IMR-90 (cell line): Measurements from ENCODE around the gene STARD7.

ENCODE experiments used
- CEBPB ChIP-seq: IDR thresholded peaks from 2 replicates; pipeline ENCODE4 v1.6.1; 2012; ENCODE audit warnings: low read depth, low read length, improper control_type of control experiment
- POLR2A ChIP-seq: IDR thresholded peaks from 2 replicates; pipeline ENCODE4 v1.6.1; 2012; ENCODE audit warnings: mild to moderate bottlenecking, low read depth, low read length
- RAD21 ChIP-seq: IDR thresholded peaks from 2 replicates; pipeline ENCODE4 v1.6.1; 2012; ENCODE audit warnings: low read length, improper control_type of control experiment
- TF ChIP-seq, protein P1 (sequence below): conservative IDR thresholded peaks from 2 replicates; pipeline ENCODE4 v1.5.1; 2012; ENCODE audit warnings: mild to moderate bottlenecking, low read depth, low read length, improper control_type of control experiment
- TF ChIP-seq, protein P2 (sequence below): fragments of 150-350 bp; IDR thresholded peaks from 2 replicates; pipeline ENCODE4 v1.6.1; 2016; ENCODE audit warnings: low read depth, mild to moderate bottlenecking, low read length, moderate library complexity, borderline replicate concordance

DNA sequence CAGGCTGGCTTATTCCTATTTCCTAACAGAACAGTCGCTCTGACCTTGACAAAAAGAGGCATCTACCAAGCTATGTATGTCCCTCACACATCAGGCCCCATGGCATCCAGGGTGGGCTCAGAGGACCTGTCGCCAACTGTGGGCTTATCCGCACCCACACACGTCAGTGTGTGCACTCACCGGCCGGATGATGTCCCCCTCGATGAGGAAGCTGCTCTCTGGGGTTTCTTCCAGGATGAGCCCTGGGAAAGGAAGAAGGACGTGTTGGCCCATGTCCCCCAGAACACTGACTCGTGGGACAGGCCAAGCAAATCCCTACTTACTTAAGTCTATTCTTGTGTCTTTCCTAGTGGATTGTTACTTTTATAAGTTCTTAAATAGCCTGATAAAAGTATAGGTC is 73.5 kb downstream of the STARD7 start:
- TF ChIP-seq, protein P1, sequence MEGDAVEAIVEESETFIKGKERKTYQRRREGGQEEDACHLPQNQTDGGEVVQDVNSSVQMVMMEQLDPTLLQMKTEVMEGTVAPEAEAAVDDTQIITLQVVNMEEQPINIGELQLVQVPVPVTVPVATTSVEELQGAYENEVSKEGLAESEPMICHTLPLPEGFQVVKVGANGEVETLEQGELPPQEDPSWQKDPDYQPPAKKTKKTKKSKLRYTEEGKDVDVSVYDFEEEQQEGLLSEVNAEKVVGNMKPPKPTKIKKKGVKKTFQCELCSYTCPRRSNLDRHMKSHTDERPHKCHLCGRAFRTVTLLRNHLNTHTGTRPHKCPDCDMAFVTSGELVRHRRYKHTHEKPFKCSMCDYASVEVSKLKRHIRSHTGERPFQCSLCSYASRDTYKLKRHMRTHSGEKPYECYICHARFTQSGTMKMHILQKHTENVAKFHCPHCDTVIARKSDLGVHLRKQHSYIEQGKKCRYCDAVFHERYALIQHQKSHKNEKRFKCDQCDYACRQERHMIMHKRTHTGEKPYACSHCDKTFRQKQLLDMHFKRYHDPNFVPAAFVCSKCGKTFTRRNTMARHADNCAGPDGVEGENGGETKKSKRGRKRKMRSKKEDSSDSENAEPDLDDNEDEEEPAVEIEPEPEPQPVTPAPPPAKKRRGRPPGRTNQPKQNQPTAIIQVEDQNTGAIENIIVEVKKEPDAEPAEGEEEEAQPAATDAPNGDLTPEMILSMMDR, result no peak
- TF ChIP-seq RAD21, result no peak
- TF ChIP-seq POLR2A, result no peak
- TF ChIP-seq CEBPB, result no peak
- TF ChIP-seq, protein P2, sequence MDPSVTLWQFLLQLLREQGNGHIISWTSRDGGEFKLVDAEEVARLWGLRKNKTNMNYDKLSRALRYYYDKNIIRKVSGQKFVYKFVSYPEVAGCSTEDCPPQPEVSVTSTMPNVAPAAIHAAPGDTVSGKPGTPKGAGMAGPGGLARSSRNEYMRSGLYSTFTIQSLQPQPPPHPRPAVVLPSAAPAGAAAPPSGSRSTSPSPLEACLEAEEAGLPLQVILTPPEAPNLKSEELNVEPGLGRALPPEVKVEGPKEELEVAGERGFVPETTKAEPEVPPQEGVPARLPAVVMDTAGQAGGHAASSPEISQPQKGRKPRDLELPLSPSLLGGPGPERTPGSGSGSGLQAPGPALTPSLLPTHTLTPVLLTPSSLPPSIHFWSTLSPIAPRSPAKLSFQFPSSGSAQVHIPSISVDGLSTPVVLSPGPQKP, result no peak
